ENCODE data around the gene WDR43.
A peak's percentile ranks its signal among the peaks of the same experiment; 100 is the strongest.

The WDR43 gene

GRCh38 chr2:28981016-28981441, 86.6 kb downstream of the WDR43 start, which contains the start of gene TOGARAM2:
Gene TOGARAM2, plus strand, starts transcription at chr2:28981298. Its CDS starts 13,537 bp downstream, at chr2:28994835.
- H3K36me3 ChIP-seq (ENCODE audit: control insufficient read depth, insufficient read depth, low read length, severe bottlenecking): no peaks in the 10 kb centered on the region
- no peak within 1 kb of the TSS for H3K4me3 ChIP-seq (ENCODE audit: low read length)
- H3K4me1 ChIP-seq (ENCODE audit: control insufficient read depth, insufficient read depth, low read length): no peaks in the 10 kb centered on the region
- peaks cover 11% of the 10 kb centered on the region for H3K27me3 ChIP-seq (replicated peaks; ENCODE audit: control insufficient read depth, insufficient read depth, low read length)
- H3K9ac ChIP-seq (ENCODE audit: low read length): no peak within 1 kb of the TSS
- no peak for DNase-seq (ENCODE audit: low read depth)
- H3K9me3 ChIP-seq (ENCODE audit: control insufficient read depth, low read length): no peaks in the 10 kb centered on the region

DNA sequence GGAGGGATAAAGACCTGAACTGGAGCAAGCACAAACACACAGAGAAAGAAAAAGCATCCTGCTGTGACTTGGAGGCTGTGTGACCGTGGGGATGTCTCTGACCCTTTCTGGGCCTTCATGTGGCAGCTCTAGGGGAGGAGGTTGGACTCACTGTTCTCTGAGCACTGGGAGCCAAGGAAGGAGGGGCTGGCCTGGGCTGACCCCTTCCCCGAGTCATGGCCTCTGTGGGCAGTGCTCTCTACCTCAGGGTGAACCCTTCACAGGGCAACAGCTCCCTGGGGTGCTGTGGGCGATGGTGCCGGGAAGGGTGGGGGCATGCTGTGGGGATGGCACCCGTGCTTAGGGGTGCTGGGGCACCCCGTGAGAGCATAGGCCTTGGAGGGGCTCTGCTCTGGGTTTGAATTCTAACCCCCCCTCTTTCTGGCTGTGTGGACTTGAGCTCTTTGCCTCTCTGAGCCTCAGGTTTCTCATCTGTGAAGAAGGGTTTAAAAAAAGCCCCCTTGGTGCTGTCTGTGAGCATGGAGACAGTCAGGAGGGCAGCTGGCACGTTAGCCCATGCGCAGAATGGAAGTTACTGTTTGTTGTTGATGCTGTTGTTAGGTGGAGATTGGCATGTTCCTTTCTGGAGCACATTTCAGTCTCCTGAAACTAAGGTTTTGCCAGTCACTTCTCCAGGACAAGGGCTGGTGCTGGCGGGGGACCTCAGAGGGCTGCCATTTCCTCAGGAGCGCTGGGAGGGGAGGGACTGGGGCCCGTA, 87.3 kb downstream of the WDR43 start:
- no peak overlapping the region for H3K4me3 ChIP-seq (ENCODE audit: low read length)
- DNase-seq (ENCODE audit: low read depth): no peak

GRCh38 chr2:28982381-28982950, 88.0 kb downstream of the WDR43 start:
- H3K4me3 ChIP-seq (ENCODE audit: low read length): no peak overlapping the region
- H3K9me3 ChIP-seq (ENCODE audit: control insufficient read depth, low read length): no peaks in the 10 kb centered on the region
- H3K36me3 ChIP-seq (ENCODE audit: control insufficient read depth, insufficient read depth, low read length, severe bottlenecking): no peaks in the 10 kb centered on the region
- DNase-seq (ENCODE audit: low read depth): peak; percentile 43
- H3K27me3 ChIP-seq (replicated peaks; ENCODE audit: control insufficient read depth, insufficient read depth, low read length): peaks cover 11% of the 10 kb centered on the region
- H3K4me1 ChIP-seq (ENCODE audit: control insufficient read depth, insufficient read depth, low read length): no peaks in the 10 kb centered on the region
- H3K9ac ChIP-seq (ENCODE audit: low read length): no peak overlapping the region

More for the DNA sequence above, 87.3 kb downstream of the WDR43 start:
- H3K9ac ChIP-seq (ENCODE audit: low read length): no peak overlapping the region
- no peaks in the 10 kb centered on the region for H3K9me3 ChIP-seq (ENCODE audit: control insufficient read depth, low read length)
- H3K27me3 ChIP-seq (replicated peaks; ENCODE audit: control insufficient read depth, insufficient read depth, low read length): peaks cover 11% of the 10 kb centered on the region
- H3K4me1 ChIP-seq (ENCODE audit: control insufficient read depth, insufficient read depth, low read length): no peaks in the 10 kb centered on the region
- H3K36me3 ChIP-seq (ENCODE audit: control insufficient read depth, insufficient read depth, low read length, severe bottlenecking): no peaks in the 10 kb centered on the region

- Histone ChIP-seq H3K36me3 (ENCODE audit: control insufficient read depth, insufficient read depth, low read length, severe bottlenecking) (no peaks in the 10 kb centered on the region), H3K4me3 (ENCODE audit: low read length) (no peak overlapping the region), H3K27me3 (replicated peaks; ENCODE audit: control insufficient read depth, insufficient read depth, low read length) (peaks cover 9% of the 10 kb centered on the region), H3K9ac (ENCODE audit: low read length) (no peak overlapping the region), H3K9me3 (ENCODE audit: control insufficient read depth, low read length) (no peaks in the 10 kb centered on the region), H3K4me1 (ENCODE audit: control insufficient read depth, insufficient read depth, low read length) (peaks cover 11% of the 10 kb centered on the region)
- DNase-seq (ENCODE audit: low read depth): no peak
These were observed 92.0 kb downstream of the WDR43 start for GRCh38 chr2:28986429-28986828.

GRCh38 chr2:28989973-28990372, 95.5 kb downstream of the WDR43 start:
- H3K36me3 ChIP-seq (ENCODE audit: control insufficient read depth, insufficient read depth, low read length, severe bottlenecking): no peaks in the 10 kb centered on the region
- H3K9me3 ChIP-seq (ENCODE audit: control insufficient read depth, low read length): no peaks in the 10 kb centered on the region
- DNase-seq (ENCODE audit: low read depth): no peak
- no peak overlapping the region for H3K9ac ChIP-seq (ENCODE audit: low read length)
- peaks cover 12% of the 10 kb centered on the region for H3K27me3 ChIP-seq (replicated peaks; ENCODE audit: control insufficient read depth, insufficient read depth, low read length)
- H3K4me1 ChIP-seq (ENCODE audit: control insufficient read depth, insufficient read depth, low read length): peaks cover 12% of the 10 kb centered on the region
- no peak overlapping the region for H3K4me3 ChIP-seq (ENCODE audit: low read length)

GRCh38 chr2:28990445-28990844, 96.0 kb downstream of the WDR43 start:
- no peak for DNase-seq (ENCODE audit: low read depth)
- Histone ChIP-seq H3K36me3 (ENCODE audit: control insufficient read depth, insufficient read depth, low read length, severe bottlenecking) (no peaks in the 10 kb centered on the region), H3K4me3 (ENCODE audit: low read length) (no peak overlapping the region), H3K27me3 (replicated peaks; ENCODE audit: control insufficient read depth, insufficient read depth, low read length) (peaks cover 12% of the 10 kb centered on the region), H3K9me3 (ENCODE audit: control insufficient read depth, low read length) (no peaks in the 10 kb centered on the region), H3K9ac (ENCODE audit: low read length) (no peak overlapping the region), H3K4me1 (ENCODE audit: control insufficient read depth, insufficient read depth, low read length) (peaks cover 12% of the 10 kb centered on the region)

- peaks cover 12% of the 10 kb centered on the region for H3K27me3 ChIP-seq (replicated peaks; ENCODE audit: control insufficient read depth, insufficient read depth, low read length)
- H3K36me3 ChIP-seq (ENCODE audit: control insufficient read depth, insufficient read depth, low read length, severe bottlenecking): no peaks in the 10 kb centered on the region
- H3K9ac ChIP-seq (ENCODE audit: low read length): no peak overlapping the region
- no peaks in the 10 kb centered on the region for H3K9me3 ChIP-seq (ENCODE audit: control insufficient read depth, low read length)
- H3K4me1 ChIP-seq (ENCODE audit: control insufficient read depth, insufficient read depth, low read length): peaks cover 12% of the 10 kb centered on the region
- no peak overlapping the region for H3K4me3 ChIP-seq (ENCODE audit: low read length)
- DNase-seq (ENCODE audit: low read depth): peak; percentile 81
These were observed 96.6 kb downstream of the WDR43 start for GRCh38 chr2:28991021-28991420.

DNA sequence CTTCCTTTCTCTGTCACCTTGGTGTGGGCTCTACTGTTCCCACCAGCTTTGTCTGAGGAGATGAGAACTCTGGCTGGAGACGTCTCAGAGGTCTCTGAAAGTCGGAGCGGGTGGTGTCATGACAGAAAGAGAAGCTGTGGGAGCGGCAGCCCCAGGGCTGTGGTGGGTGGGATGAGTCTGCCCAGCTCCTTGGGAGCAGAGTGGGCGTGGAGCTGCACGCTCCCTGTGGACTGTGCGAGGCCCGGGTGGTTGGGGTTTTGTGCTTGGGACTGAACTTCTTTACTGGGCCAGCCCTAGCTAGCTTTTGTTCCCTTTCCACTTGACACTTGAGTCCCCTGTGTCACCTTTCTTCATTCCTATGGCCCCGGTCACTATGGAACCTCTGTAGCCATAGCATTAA, 97.0 kb downstream of the WDR43 start:
- Histone ChIP-seq H3K36me3 (ENCODE audit: control insufficient read depth, insufficient read depth, low read length, severe bottlenecking) (no peaks in the 10 kb centered on the region), H3K27me3 (replicated peaks; ENCODE audit: control insufficient read depth, insufficient read depth, low read length) (peaks cover 12% of the 10 kb centered on the region), H3K9me3 (ENCODE audit: control insufficient read depth, low read length) (no peaks in the 10 kb centered on the region), H3K4me3 (ENCODE audit: low read length) (no peak overlapping the region), H3K9ac (ENCODE audit: low read length) (no peak overlapping the region), H3K4me1 (ENCODE audit: control insufficient read depth, insufficient read depth, low read length) (peaks cover 12% of the 10 kb centered on the region)
- no peak for DNase-seq (ENCODE audit: low read depth)

DNA sequence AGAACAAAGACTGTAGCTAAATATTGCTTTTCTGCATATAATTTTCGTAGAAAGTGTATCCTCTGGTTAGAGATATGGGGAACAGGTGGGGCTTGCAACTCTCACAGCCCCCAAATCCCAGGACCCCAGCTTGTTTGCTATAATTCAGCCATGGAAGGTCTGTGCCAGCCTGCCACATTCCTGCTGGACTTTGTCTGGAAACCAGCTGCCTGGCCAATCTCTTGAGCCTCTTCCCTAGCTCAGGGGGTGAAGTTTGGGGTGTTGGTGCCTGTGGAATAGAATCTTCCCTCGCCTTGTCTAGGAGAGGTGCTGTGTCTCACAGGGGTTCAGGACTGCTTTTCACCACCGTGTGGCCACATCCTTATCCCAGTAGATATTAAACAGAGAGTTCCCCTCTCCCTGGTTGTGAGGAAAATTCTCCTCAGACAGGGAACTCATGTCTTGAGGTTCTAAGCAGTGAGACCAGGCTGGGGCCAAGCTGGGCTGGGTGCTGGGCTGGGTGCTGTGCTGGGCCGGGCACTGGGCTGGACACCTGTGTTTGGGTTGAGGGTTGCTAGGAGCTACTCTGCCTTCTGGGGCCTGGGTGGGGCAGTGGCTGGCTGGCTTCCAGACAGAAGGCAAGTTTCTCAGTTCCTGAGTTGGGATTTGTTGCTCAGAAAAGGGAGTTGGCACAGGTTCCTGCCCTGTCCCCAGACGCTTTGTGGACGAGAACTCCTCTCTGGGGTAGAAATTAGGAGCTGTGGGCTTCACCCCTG, 98.9 kb downstream of the WDR43 start:
- H3K9ac ChIP-seq (ENCODE audit: low read length): no peak overlapping the region
- H3K9me3 ChIP-seq (ENCODE audit: control insufficient read depth, low read length): no peaks in the 10 kb centered on the region
- H3K4me3 ChIP-seq (ENCODE audit: low read length): no peak overlapping the region
- peaks cover 12% of the 10 kb centered on the region for H3K4me1 ChIP-seq (ENCODE audit: control insufficient read depth, insufficient read depth, low read length)
- no peak for DNase-seq (ENCODE audit: low read depth)
- peaks cover 16% of the 10 kb centered on the region for H3K27me3 ChIP-seq (replicated peaks; ENCODE audit: control insufficient read depth, insufficient read depth, low read length)
- no peaks in the 10 kb centered on the region for H3K36me3 ChIP-seq (ENCODE audit: control insufficient read depth, insufficient read depth, low read length, severe bottlenecking)

GRCh38 chr2:28994074-28994473, 99.6 kb downstream of the WDR43 start:
- no peak overlapping the region for H3K9ac ChIP-seq (ENCODE audit: low read length)
- H3K4me1 ChIP-seq (ENCODE audit: control insufficient read depth, insufficient read depth, low read length): peaks cover 12% of the 10 kb centered on the region
- no peaks in the 10 kb centered on the region for H3K36me3 ChIP-seq (ENCODE audit: control insufficient read depth, insufficient read depth, low read length, severe bottlenecking)
- H3K9me3 ChIP-seq (ENCODE audit: control insufficient read depth, low read length): no peaks in the 10 kb centered on the region
- DNase-seq (ENCODE audit: low read depth): no peak
- peaks cover 18% of the 10 kb centered on the region for H3K27me3 ChIP-seq (replicated peaks; ENCODE audit: control insufficient read depth, insufficient read depth, low read length)
- no peak overlapping the region for H3K4me3 ChIP-seq (ENCODE audit: low read length)

GRCh38 chr2:28994679-28995078, 100.2 kb downstream of the WDR43 start:
- no peaks in the 10 kb centered on the region for H3K9me3 ChIP-seq (ENCODE audit: control insufficient read depth, low read length)
- no peaks in the 10 kb centered on the region for H3K36me3 ChIP-seq (ENCODE audit: control insufficient read depth, insufficient read depth, low read length, severe bottlenecking)
- no peak for DNase-seq (ENCODE audit: low read depth)
- no peak overlapping the region for H3K4me3 ChIP-seq (ENCODE audit: low read length)
- H3K27me3 ChIP-seq (replicated peaks; ENCODE audit: control insufficient read depth, insufficient read depth, low read length): peaks cover 20% of the 10 kb centered on the region
- H3K9ac ChIP-seq (ENCODE audit: low read length): no peak overlapping the region
- H3K4me1 ChIP-seq (ENCODE audit: control insufficient read depth, insufficient read depth, low read length): peaks cover 12% of the 10 kb centered on the region
